Endodermal cell (in vitro differentiated cells): ENCODE measurements around the gene CDK15. TPM values are rescaled to one million over a fixed set of nuclear protein-coding genes. Genes with fewer than 3 reads are reported as not detected.

Experiments
- DNase-seq: peaks from one replicate; pipeline ENCODE4 v3.0.0-alpha.2; 2017
- H3K27ac ChIP-seq: 2 replicates; pipeline ENCODE4 v1.5.1; 2013; ENCODE audit warnings: mild to moderate bottlenecking, low read depth, low read length, moderate library complexity
- H3K27me3 ChIP-seq: 2 replicates; pipeline ENCODE4 v1.6.1; 2013; ENCODE audit warnings: mild to moderate bottlenecking, low read length, moderate library complexity; ENCODE audit not compliant: insufficient read depth, control insufficient read depth, poor library complexity, severe bottlenecking
- H3K36me3 ChIP-seq: 2 replicates; pipeline ENCODE4 v1.7.0; 2013; ENCODE audit warnings: mild to moderate bottlenecking, low read length, moderate library complexity; ENCODE audit not compliant: control insufficient read depth, insufficient read depth
- H3K4me1 ChIP-seq: one replicate; pipeline ENCODE4 v1.7.0; 2013; ENCODE audit warnings: low read length; ENCODE audit not compliant: control insufficient read depth, insufficient read depth
- H3K4me3 ChIP-seq: 2 replicates; pipeline ENCODE4 v1.5.1; 2013; ENCODE audit warnings: mild to moderate bottlenecking, low read length, moderate library complexity
- H3K9ac ChIP-seq: 2 replicates; pipeline ENCODE4 v1.6.1; 2013; ENCODE audit warnings: mild to moderate bottlenecking, low read length, moderate library complexity; ENCODE audit not compliant: poor library complexity, severe bottlenecking; ENCODE audit errors: extremely low read depth
- H3K9me3 ChIP-seq: 2 replicates; pipeline ENCODE4 v1.6.1; 2013; ENCODE audit warnings: mild to moderate bottlenecking, low read length, moderate library complexity; ENCODE audit not compliant: control insufficient read depth
- H3K27ac Mint-ChIP-seq: 2 replicates; pipeline ENCODE4 v1.8.0; 2020; ENCODE audit warnings: mixed read lengths
- H3K27me3 Mint-ChIP-seq: 2 replicates; pipeline ENCODE4 v1.8.0; 2021; ENCODE audit warnings: mild to moderate bottlenecking, mixed read lengths; ENCODE audit not compliant: insufficient read depth
- H3K36me3 Mint-ChIP-seq: 2 replicates; pipeline ENCODE4 v1.8.0; 2020; ENCODE audit warnings: low read depth, mixed read lengths
- H3K4me1 Mint-ChIP-seq: 2 replicates; pipeline ENCODE4 v1.8.0; 2020; ENCODE audit warnings: mixed read lengths
- H3K4me3 Mint-ChIP-seq: 2 replicates; pipeline ENCODE4 v1.8.0; 2020; ENCODE audit warnings: mild to moderate bottlenecking, moderate library complexity, mixed read lengths
- H3K9me3 Mint-ChIP-seq: 2 replicates; pipeline ENCODE4 v1.8.0; 2020; ENCODE audit warnings: mild to moderate bottlenecking, mixed read lengths
- CTCF ChIP-seq: fragments of 200-600 bp; sonication (generic); conservative IDR thresholded peaks from 2 replicates; pipeline ENCODE4 v1.5.0; 2021; ENCODE audit warnings: antibody characterized with exemption, mild to moderate bottlenecking
- WGBS, 2 experiments: methylation state at CpG; one replicate each; pipeline versions ENCODE4 v1.1.5 to v1.1.7; 2013; ENCODE audit warnings: missing lambda C conversion rate in 2 of 2, mixed read lengths in 1 of 2; ENCODE audit not compliant: insufficient coverage in 1 of 2, insufficient read length in 1 of 2; 5-methylcytosine and 5-hydroxymethylcytosine counted together
- total RNA-seq, 2 donors: library from RNA; stranded (reverse); fragmentation: NEBNext Ultra II Directional in 1 of 2; extraction: Animal tissue kit (Norgen Biotek cat#: 25700) in 1 of 2; gene quantifications; 2 replicates in 1 of 2; 3 replicates in 1 of 2; pipeline ENCODE4 v1.2.1, GENCODE V29; 2021

Gene CDK15
- total RNA-seq, 2 donors from 2014 or later: 0.35 TPM; not detected in 1

- no peaks in the 10 kb centered on the region for H3K9me3 ChIP-seq
- WGBS, 2 experiments: 89 to 91% methylated on average over 8 to 9 of the region's 9 CpGs
- no peaks in the 10 kb centered on the region for H3K27me3 ChIP-seq
- H3K27ac ChIP-seq: no peak overlapping the region
- DNase-seq: no peak
- Mint-ChIP-seq H3K4me3 (no peak overlapping the region), H3K36me3 (no peaks in the 10 kb centered on the region), H3K4me1 (no peaks in the 10 kb centered on the region), H3K27me3 (no peaks in the 10 kb centered on the region), H3K27ac (no peak overlapping the region), H3K9me3 (peaks cover 2% of the 10 kb centered on the region)
- no peak overlapping the region for H3K9ac ChIP-seq
- TF ChIP-seq CTCF: no peak
- no peaks in the 10 kb centered on the region for H3K4me1 ChIP-seq
- H3K4me3 ChIP-seq: no peak overlapping the region
- H3K36me3 ChIP-seq: no peaks in the 10 kb centered on the region
Observed at GRCh38 chr2:201833781-201834180, 27.4 kb downstream of the CDK15 start.

GRCh38 chr2:201835066-201835465 is 28.7 kb downstream of the CDK15 start:
- Mint-ChIP-seq H3K27ac (no peak overlapping the region), H3K27me3 (no peaks in the 10 kb centered on the region), H3K4me3 (no peak overlapping the region), H3K9me3 (peaks cover 6% of the 10 kb centered on the region), H3K36me3 (no peaks in the 10 kb centered on the region), H3K4me1 (no peaks in the 10 kb centered on the region)
- DNase-seq: no peak
- peaks cover under 1% of the 10 kb centered on the region for H3K9me3 ChIP-seq
- H3K9ac ChIP-seq: no peak overlapping the region
- no peak overlapping the region for H3K27ac ChIP-seq
- H3K27me3 ChIP-seq: no peaks in the 10 kb centered on the region
- no peaks in the 10 kb centered on the region for H3K36me3 ChIP-seq
- 92 to 97% methylated on average over 2 to 3 of the region's 3 CpGs for WGBS, 2 experiments
- no peak overlapping the region for H3K4me3 ChIP-seq
- TF ChIP-seq CTCF: no peak
- H3K4me1 ChIP-seq: no peaks in the 10 kb centered on the region

GRCh38 chr2:201837391-201837790 is 31.1 kb downstream of the CDK15 start:
- Mint-ChIP-seq H3K4me3 (no peak overlapping the region), H3K9me3 (peaks cover 14% of the 10 kb centered on the region), H3K36me3 (no peaks in the 10 kb centered on the region), H3K27ac (no peak overlapping the region), H3K4me1 (peaks cover 19% of the 10 kb centered on the region), H3K27me3 (no peaks in the 10 kb centered on the region)
- no peaks in the 10 kb centered on the region for H3K27me3 ChIP-seq
- peaks cover 5% of the 10 kb centered on the region for H3K4me1 ChIP-seq
- no peak overlapping the region for H3K4me3 ChIP-seq
- no peak for TF ChIP-seq CTCF
- H3K27ac ChIP-seq: no peak overlapping the region
- H3K9ac ChIP-seq: no peak overlapping the region
- peaks cover 17% of the 10 kb centered on the region for H3K9me3 ChIP-seq
- WGBS, 2 experiments: 82 to 100% methylated on average over 1 to 2 of the region's 2 CpGs
- no peaks in the 10 kb centered on the region for H3K36me3 ChIP-seq
- no peak for DNase-seq
